HepG2 (cell line): Measurements from ENCODE around the gene ARID3C. TPM values are rescaled to one million over a fixed set of nuclear protein-coding genes. Genes with fewer than 3 reads are reported as not detected.

Experiments used
- KDM5B ChIP-seq: sonication (generic); formaldehyde crosslinking; IDR thresholded peaks from 2 replicates; pipeline ENCODE4 v1.4.0; 2020; ENCODE audit warnings: missing genetic modification reagents, mild to moderate bottlenecking, borderline replicate concordance
- KLF11 ChIP-seq: IDR thresholded peaks from 2 replicates; pipeline ENCODE4 v1.6.1; 2016; ENCODE audit warnings: missing compliant biosample characterization
- NR2F2 ChIP-seq: IDR thresholded peaks from 2 replicates; pipeline ENCODE4 v1.6.1; 2012; ENCODE audit warnings: low read depth, inconsistent platforms, borderline replicate concordance
- POLR2AphosphoS2 ChIP-seq: IDR thresholded peaks from 2 replicates; pipeline ENCODE4 v1.6.1; 2011; ENCODE audit warnings: low read depth, low read length, improper control_type of control experiment
- PTBP1 ChIP-seq: fragments of 200-400 bp; formaldehyde crosslinking; IDR thresholded peaks from 2 replicates; pipeline ENCODE4 v1.6.1; 2018; ENCODE audit warnings: low read length, low read depth; ENCODE audit not compliant: poor library complexity, severe bottlenecking
- RERE ChIP-seq: IDR thresholded peaks from 2 replicates; pipeline ENCODE4 v1.6.1; 2016; ENCODE audit warnings: low read depth, missing genetic modification reagents, missing compliant biosample characterization
- RXRB ChIP-seq: IDR thresholded peaks from 2 replicates; pipeline ENCODE4 v1.6.1; 2016; ENCODE audit warnings: borderline replicate concordance, missing genetic modification reagents, missing compliant biosample characterization
- SALL1 ChIP-seq: sonication (generic); formaldehyde crosslinking; IDR thresholded peaks from 2 replicates; pipeline ENCODE4 v1.8.0; 2022; ENCODE audit warnings: mild to moderate bottlenecking, missing genetic modification reagents
- SALL2 ChIP-seq: sonication (generic); formaldehyde crosslinking; IDR thresholded peaks from 2 replicates; pipeline ENCODE4 v1.8.1; 2023; ENCODE audit warnings: mild to moderate bottlenecking, missing genetic modification reagents, inconsistent platforms
- ZBTB46 ChIP-seq: sonication (generic); formaldehyde crosslinking; IDR thresholded peaks from 2 replicates; pipeline ENCODE4 v1.4.0; 2020; ENCODE audit warnings: mild to moderate bottlenecking, missing genetic modification reagents, borderline replicate concordance
- ZKSCAN8 ChIP-seq: IDR thresholded peaks from 2 replicates; pipeline ENCODE4 v1.6.1; 2016; ENCODE audit warnings: borderline replicate concordance, missing genetic modification reagents, missing compliant biosample characterization
- ZNF12 ChIP-seq: sonication (generic); formaldehyde crosslinking; IDR thresholded peaks from 2 replicates; pipeline ENCODE4 v1.5.0; 2020; ENCODE audit warnings: missing genetic modification reagents
- ZNF441 ChIP-seq: sonication (generic); formaldehyde crosslinking; IDR thresholded peaks from 2 replicates; pipeline ENCODE4 v1.7.0; 2021; ENCODE audit warnings: missing genetic modification reagents, borderline replicate concordance
- ZNF557 ChIP-seq: sonication (generic); formaldehyde crosslinking; IDR thresholded peaks from 2 replicates; pipeline ENCODE4 v1.4.0; 2020; ENCODE audit warnings: missing genetic modification reagents
- ZNF609 ChIP-seq: sonication (generic); formaldehyde crosslinking; IDR thresholded peaks from 2 replicates; pipeline ENCODE4 v1.4.0; 2020; ENCODE audit warnings: mild to moderate bottlenecking, missing genetic modification reagents, borderline replicate concordance
- ZNF883 ChIP-seq: sonication (generic); formaldehyde crosslinking; IDR thresholded peaks from 2 replicates; pipeline ENCODE4 v1.5.1; 2020; ENCODE audit warnings: mild to moderate bottlenecking, missing genetic modification reagents; ENCODE audit errors: not compliant biosample characterization
- polyA plus RNA-seq, 8 experiments: library from polyadenylated mRNA; depleted of rRNA in 3 of 8; stranded (reverse) in 7 of 8; unstranded in 1 of 8; fragments of >200 nt; fragmentation: Illumina TruSeq in 4 of 8; extraction: Trizol in 4 of 8; gene quantifications; 2 replicates each; pipeline versions ENCODE4 v1.2.1 to v1.2.3, GENCODE V29; 2011 to 2016; ENCODE audit warnings: low read depth in 4 of 8, missing spikeins in 1 of 8, mixed read lengths in 1 of 8; ENCODE audit not compliant: insufficient read depth in 1 of 8
- total RNA-seq, 5 experiments: library from RNA; depleted of rRNA; stranded (reverse); fragments of >200 nt; fragmentation: Illumina TruSeq; extraction: Trizol; gene quantifications; 2 replicates each; pipeline ENCODE4 v1.2.3, GENCODE V29; 2016; ENCODE audit warnings: low read depth in 1 of 5

ARID3C gene
- total and polyA plus RNA-seq, 2 of the 13 experiments (the other 11 are each of a cell fraction or from before 2014, with no cell fraction given), result not detected

GRCh38 chr9:34646211-34647083 lies 17.6 kb upstream of the ARID3C start, which contains the start of gene GALT (continued):
- TF ChIP-seq RERE (CRISPR knock-in tag) (0 out of 2 replicates have a peak, but pooled peaks have one; percentile 38), PTBP1 (no peak), ZBTB46 (CRISPR knock-in tag) (no peak), KLF11 (CRISPR knock-in tag) (0 out of 2 replicates have a peak, but pooled peaks have one; percentile 45), ZNF441 (CRISPR knock-in tag) (peak; percentile 58; the same call in 1 of the 2 replicates), SALL1 (CRISPR knock-in tag) (peak; percentile 77), ZNF609 (0 out of 2 replicates have a peak, but pooled peaks have one; percentile 26), ZNF883 (no peak), ZKSCAN8 (CRISPR knock-in tag) (no peak), NR2F2 (peak; percentile 13; the same call in 1 of the 2 replicates), POLR2AphosphoS2 (no peak), RXRB (CRISPR knock-in tag) (peak; percentile 77), ZNF12 (CRISPR knock-in tag) (peak; percentile 71; the same call in 1 of the 2 replicates), ZNF557 (CRISPR knock-in tag) (no peak), SALL2 (CRISPR knock-in tag) (peak; percentile 16; the same call in 1 of the 2 replicates), KDM5B (peak; percentile 85)
